ENCODE measurements around the gene KIF25.

Gene KIF25

DNA sequence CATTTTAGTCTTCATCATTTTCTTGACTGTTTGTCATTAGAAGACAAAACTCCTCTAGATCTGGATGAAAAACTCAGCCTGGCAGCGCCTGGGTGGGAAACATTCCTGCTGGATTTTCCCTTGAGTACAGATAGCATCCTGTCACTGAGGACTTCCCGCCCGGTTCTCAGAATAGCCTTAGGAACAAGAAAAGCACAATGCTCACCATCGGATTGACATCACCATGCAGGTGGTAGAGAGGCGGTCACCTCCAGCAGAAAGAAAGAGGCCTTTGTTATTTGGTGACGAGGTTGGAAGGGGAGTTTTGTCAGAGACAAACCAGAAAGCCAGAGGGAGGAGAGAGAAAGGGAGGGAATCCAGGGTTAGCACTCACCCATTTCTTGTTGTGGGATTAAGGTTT, 39.8 kb downstream of the KIF25 start:
- ATAC-seq: no peak
- TF ChIP-seq, protein P1, sequence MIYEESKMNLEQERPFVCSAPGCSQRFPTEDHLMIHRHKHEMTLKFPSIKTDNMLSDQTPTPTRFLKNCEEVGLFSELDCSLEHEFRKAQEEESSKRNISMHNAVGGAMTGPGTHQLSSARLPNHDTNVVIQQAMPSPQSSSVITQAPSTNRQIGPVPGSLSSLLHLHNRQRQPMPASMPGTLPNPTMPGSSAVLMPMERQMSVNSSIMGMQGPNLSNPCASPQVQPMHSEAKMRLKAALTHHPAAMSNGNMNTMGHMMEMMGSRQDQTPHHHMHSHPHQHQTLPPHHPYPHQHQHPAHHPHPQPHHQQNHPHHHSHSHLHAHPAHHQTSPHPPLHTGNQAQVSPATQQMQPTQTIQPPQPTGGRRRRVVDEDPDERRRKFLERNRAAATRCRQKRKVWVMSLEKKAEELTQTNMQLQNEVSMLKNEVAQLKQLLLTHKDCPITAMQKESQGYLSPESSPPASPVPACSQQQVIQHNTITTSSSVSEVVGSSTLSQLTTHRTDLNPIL (CRISPR knock-in tag; IDR thresholded peaks at IDR 0.05; ENCODE audit: low read depth): no peak
- TF ChIP-seq, protein P2, sequence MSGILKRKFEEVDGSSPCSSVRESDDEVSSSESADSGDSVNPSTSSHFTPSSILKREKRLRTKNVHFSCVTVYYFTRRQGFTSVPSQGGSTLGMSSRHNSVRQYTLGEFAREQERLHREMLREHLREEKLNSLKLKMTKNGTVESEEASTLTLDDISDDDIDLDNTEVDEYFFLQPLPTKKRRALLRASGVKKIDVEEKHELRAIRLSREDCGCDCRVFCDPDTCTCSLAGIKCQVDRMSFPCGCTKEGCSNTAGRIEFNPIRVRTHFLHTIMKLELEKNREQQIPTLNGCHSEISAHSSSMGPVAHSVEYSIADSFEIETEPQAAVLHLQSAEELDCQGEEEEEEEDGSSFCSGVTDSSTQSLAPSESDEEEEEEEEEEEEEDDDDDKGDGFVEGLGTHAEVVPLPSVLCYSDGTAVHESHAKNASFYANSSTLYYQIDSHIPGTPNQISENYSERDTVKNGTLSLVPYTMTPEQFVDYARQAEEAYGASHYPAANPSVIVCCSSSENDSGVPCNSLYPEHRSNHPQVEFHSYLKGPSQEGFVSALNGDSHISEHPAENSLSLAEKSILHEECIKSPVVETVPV (CRISPR knock-in tag; IDR thresholded peaks at IDR 0.05): no peak
- TF ChIP-seq ZFP3 (CRISPR knock-in tag; IDR thresholded peaks at IDR 0.05): no peak
- TF ChIP-seq SNAI2 (CRISPR knock-in tag; IDR thresholded peaks at IDR 0.05): no peak
- TF ChIP-seq RARB (CRISPR knock-in tag; IDR thresholded peaks at IDR 0.05): no peak
- no peak for TF ChIP-seq ISL1 (CRISPR knock-in tag; IDR thresholded peaks at IDR 0.05)
- TF ChIP-seq ESRRG (CRISPR knock-in tag; IDR thresholded peaks at IDR 0.05): no peak
- TF ChIP-seq ZNF565 (CRISPR knock-in tag; conservative IDR thresholded peaks at IDR 0.05; ENCODE audit: low read depth): no peak
- TF ChIP-seq GLIS3 (CRISPR knock-in tag; IDR thresholded peaks at IDR 0.05): no peak
- no peak for TF ChIP-seq OSR1 (CRISPR knock-in tag; IDR thresholded peaks at IDR 0.05)
- TF ChIP-seq, protein P3, sequence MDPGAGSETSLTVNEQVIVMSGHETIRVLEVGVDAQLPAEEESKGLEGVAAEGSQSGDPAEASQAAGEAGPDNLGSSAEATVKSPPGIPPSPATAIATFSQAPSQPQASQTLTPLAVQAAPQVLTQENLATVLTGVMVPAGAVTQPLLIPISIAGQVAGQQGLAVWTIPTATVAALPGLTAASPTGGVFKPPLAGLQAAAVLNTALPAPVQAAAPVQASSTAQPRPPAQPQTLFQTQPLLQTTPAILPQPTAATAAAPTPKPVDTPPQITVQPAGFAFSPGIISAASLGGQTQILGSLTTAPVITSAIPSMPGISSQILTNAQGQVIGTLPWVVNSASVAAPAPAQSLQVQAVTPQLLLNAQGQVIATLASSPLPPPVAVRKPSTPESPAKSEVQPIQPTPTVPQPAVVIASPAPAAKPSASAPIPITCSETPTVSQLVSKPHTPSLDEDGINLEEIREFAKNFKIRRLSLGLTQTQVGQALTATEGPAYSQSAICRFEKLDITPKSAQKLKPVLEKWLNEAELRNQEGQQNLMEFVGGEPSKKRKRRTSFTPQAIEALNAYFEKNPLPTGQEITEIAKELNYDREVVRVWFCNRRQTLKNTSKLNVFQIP (CRISPR knock-in tag; IDR thresholded peaks at IDR 0.05; ENCODE audit: borderline replicate concordance, low read depth): no peak
- no peak for TF ChIP-seq PPARA (CRISPR knock-in tag; IDR thresholded peaks at IDR 0.05; ENCODE audit: borderline replicate concordance)
- TF ChIP-seq BACH2 (CRISPR knock-in tag; IDR thresholded peaks at IDR 0.05; ENCODE audit: borderline replicate concordance): no peak
- no peak for TF ChIP-seq TCF4 (CRISPR knock-in tag; IDR thresholded peaks at IDR 0.05; ENCODE audit: borderline replicate concordance)
- TF ChIP-seq ZNF8 (CRISPR knock-in tag; IDR thresholded peaks at IDR 0.05): no peak
- no peak for TF ChIP-seq TOX (CRISPR knock-in tag; IDR thresholded peaks at IDR 0.05; ENCODE audit: borderline replicate concordance)

DNA sequence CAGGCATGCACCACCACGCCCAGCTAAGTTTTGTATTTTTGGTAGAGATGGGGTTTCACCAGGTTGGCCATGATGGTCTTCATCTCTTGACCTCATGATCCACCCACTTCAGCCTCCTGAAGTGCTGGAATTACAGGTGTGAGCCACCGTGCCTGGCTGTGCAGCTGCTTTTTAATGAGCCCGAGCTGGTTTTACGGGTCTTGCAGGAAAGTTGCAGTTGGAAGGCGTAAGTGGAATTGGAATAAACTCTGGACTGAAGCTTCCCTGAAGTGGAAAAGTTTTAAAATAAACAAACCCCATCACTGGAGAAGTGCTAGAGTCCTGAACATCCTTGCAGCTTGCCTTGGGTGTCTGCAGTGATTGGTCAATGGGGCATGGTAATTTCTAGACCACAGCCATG, 40.4 kb downstream of the KIF25 start:
- no peak for ATAC-seq
- no peak for TF ChIP-seq PPARA (CRISPR knock-in tag; IDR thresholded peaks at IDR 0.05; ENCODE audit: borderline replicate concordance)
- TF ChIP-seq, protein P4, sequence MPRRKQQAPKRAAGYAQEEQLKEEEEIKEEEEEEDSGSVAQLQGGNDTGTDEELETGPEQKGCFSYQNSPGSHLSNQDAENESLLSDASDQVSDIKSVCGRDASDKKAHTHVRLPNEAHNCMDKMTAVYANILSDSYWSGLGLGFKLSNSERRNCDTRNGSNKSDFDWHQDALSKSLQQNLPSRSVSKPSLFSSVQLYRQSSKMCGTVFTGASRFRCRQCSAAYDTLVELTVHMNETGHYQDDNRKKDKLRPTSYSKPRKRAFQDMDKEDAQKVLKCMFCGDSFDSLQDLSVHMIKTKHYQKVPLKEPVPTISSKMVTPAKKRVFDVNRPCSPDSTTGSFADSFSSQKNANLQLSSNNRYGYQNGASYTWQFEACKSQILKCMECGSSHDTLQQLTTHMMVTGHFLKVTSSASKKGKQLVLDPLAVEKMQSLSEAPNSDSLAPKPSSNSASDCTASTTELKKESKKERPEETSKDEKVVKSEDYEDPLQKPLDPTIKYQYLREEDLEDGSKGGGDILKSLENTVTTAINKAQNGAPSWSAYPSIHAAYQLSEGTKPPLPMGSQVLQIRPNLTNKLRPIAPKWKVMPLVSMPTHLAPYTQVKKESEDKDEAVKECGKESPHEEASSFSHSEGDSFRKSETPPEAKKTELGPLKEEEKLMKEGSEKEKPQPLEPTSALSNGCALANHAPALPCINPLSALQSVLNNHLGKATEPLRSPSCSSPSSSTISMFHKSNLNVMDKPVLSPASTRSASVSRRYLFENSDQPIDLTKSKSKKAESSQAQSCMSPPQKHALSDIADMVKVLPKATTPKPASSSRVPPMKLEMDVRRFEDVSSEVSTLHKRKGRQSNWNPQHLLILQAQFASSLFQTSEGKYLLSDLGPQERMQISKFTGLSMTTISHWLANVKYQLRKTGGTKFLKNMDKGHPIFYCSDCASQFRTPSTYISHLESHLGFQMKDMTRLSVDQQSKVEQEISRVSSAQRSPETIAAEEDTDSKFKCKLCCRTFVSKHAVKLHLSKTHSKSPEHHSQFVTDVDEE (CRISPR knock-in tag; IDR thresholded peaks at IDR 0.05): no peak
- no peak for TF ChIP-seq ZNF8 (CRISPR knock-in tag; IDR thresholded peaks at IDR 0.05)
- TF ChIP-seq CSDC2 (CRISPR knock-in tag; IDR thresholded peaks at IDR 0.05): no peak
- no peak for TF ChIP-seq OSR1 (CRISPR knock-in tag; IDR thresholded peaks at IDR 0.05)
- TF ChIP-seq ISL1 (CRISPR knock-in tag; IDR thresholded peaks at IDR 0.05): no peak
- TF ChIP-seq ZFP3 (CRISPR knock-in tag; IDR thresholded peaks at IDR 0.05): no peak
- TF ChIP-seq, protein P5, sequence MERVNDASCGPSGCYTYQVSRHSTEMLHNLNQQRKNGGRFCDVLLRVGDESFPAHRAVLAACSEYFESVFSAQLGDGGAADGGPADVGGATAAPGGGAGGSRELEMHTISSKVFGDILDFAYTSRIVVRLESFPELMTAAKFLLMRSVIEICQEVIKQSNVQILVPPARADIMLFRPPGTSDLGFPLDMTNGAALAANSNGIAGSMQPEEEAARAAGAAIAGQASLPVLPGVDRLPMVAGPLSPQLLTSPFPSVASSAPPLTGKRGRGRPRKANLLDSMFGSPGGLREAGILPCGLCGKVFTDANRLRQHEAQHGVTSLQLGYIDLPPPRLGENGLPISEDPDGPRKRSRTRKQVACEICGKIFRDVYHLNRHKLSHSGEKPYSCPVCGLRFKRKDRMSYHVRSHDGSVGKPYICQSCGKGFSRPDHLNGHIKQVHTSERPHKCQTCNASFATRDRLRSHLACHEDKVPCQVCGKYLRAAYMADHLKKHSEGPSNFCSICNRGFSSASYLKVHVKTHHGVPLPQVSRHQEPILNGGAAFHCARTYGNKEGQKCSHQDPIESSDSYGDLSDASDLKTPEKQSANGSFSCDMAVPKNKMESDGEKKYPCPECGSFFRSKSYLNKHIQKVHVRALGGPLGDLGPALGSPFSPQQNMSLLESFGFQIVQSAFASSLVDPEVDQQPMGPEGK (CRISPR knock-in tag; IDR thresholded peaks at IDR 0.05; ENCODE audit: borderline replicate concordance): no peak
- TF ChIP-seq ARNTL (CRISPR knock-in tag; IDR thresholded peaks at IDR 0.05; ENCODE audit: borderline replicate concordance, low read depth): no peak
- TF ChIP-seq ZFP30 (CRISPR knock-in tag; IDR thresholded peaks at IDR 0.05): no peak

DNA sequence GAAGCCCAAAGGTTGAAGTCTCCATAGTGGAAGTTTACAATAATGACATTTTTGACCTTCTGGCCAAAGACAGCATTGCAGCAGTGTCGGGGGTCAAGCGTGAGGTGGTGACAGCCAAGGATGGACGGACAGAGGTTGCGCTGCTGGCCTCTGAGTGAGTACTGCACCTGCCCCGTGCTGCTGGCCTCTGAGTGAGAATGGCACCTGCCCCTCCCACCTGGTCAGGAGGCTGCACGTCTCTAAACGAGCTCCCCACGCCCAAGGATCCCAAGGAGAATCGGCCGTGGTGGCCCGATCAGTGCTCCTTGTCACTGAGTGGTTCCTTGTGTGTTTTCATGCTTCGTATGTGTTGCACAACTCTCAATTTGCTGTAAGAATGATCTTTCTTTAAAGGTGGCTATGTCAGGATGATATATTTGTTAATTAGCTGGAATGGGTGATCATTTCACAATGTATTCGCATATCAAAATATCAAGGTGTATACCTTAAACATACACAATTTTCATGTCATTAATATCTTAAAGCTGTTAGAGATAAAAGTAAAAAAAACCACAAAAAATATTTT, 41.2 kb downstream of the KIF25 start:
- no peak for ATAC-seq
- TF ChIP-seq, protein P4 (CRISPR knock-in tag; IDR thresholded peaks at IDR 0.05): no peak
- TF ChIP-seq ZNF8 (CRISPR knock-in tag; IDR thresholded peaks at IDR 0.05): no peak
- TF ChIP-seq ZNF565 (CRISPR knock-in tag; conservative IDR thresholded peaks at IDR 0.05; ENCODE audit: low read depth): no peak
- TF ChIP-seq, protein P1 (CRISPR knock-in tag; IDR thresholded peaks at IDR 0.05; ENCODE audit: low read depth): no peak
- no peak for TF ChIP-seq GLIS3 (CRISPR knock-in tag; IDR thresholded peaks at IDR 0.05)
- no peak for TF ChIP-seq SNAI2 (CRISPR knock-in tag; IDR thresholded peaks at IDR 0.05)
- TF ChIP-seq BACH2 (CRISPR knock-in tag; IDR thresholded peaks at IDR 0.05; ENCODE audit: borderline replicate concordance): no peak
- TF ChIP-seq ZFP3 (CRISPR knock-in tag; IDR thresholded peaks at IDR 0.05): no peak
- no peak for TF ChIP-seq RARB (CRISPR knock-in tag; IDR thresholded peaks at IDR 0.05)
- no peak for TF ChIP-seq CSDC2 (CRISPR knock-in tag; IDR thresholded peaks at IDR 0.05)
